ENCODE results near the gene TSPAN18. TPM values are rescaled to one million over a fixed set of nuclear protein-coding genes. Genes with fewer than 3 reads are reported as not detected.

The TSPAN18 gene
- total RNA-seq, 1 experiment from 2014 or later = 1.8 TPM

- Histone ChIP-seq H3K36me3 (ENCODE audit: insufficient read depth, low read length) (no peaks in the 10 kb centered on the region), H3K9me3 (ENCODE audit: low read length) (no peaks in the 10 kb centered on the region), H3K9ac (ENCODE audit: low read length) (no peak overlapping the region), H3K27me3 (ENCODE audit: low read length) (no peaks in the 10 kb centered on the region), H3K4me2 (ENCODE audit: low read depth, low read length, poor library complexity, severe bottlenecking) (no peak overlapping the region), H3K4me1 (ENCODE audit: low read length) (peaks cover 16% of the 10 kb centered on the region), H2AFZ (ENCODE audit: low read length) (no peak overlapping the region), H3K79me2 (ENCODE audit: low read length) (no peaks in the 10 kb centered on the region), H4K20me1 (ENCODE audit: insufficient read depth, low read depth, low read length) (no peaks in the 10 kb centered on the region), H3K27ac (ENCODE audit: low read length) (no peak overlapping the region), H3K4me3 (ENCODE audit: low read length) (no peak overlapping the region), H3K9me2 (replicated peaks; ENCODE audit: insufficient read depth, low read length) (no peaks in the 10 kb centered on the region)
- no peak for DNase-seq
These were observed 221.4 kb downstream of the TSPAN18 start for GRCh38 chr11:44948155-44948554.

- no peak overlapping the region for H3K4me3 ChIP-seq (ENCODE audit: low read length)
- H3K9ac ChIP-seq (ENCODE audit: low read length) = no peak overlapping the region
- no peak overlapping the region for H3K4me2 ChIP-seq (ENCODE audit: low read depth, low read length, poor library complexity, severe bottlenecking)
- H2AFZ ChIP-seq (ENCODE audit: low read length) = no peak overlapping the region
- H3K27ac ChIP-seq (ENCODE audit: low read length) = no peak overlapping the region
- H3K9me3 ChIP-seq (ENCODE audit: low read length) = no peaks in the 10 kb centered on the region
- no peaks in the 10 kb centered on the region for H3K36me3 ChIP-seq (ENCODE audit: insufficient read depth, low read length)
- DNase-seq = no peak
- peaks cover 6% of the 10 kb centered on the region for H3K4me1 ChIP-seq (ENCODE audit: low read length)
- no peaks in the 10 kb centered on the region for H3K27me3 ChIP-seq (ENCODE audit: low read length)
- H3K9me2 ChIP-seq (replicated peaks; ENCODE audit: insufficient read depth, low read length) = no peaks in the 10 kb centered on the region
- no peaks in the 10 kb centered on the region for H4K20me1 ChIP-seq (ENCODE audit: insufficient read depth, low read depth, low read length)
- H3K79me2 ChIP-seq (ENCODE audit: low read length) = no peaks in the 10 kb centered on the region
These were observed 222.6 kb downstream of the TSPAN18 start for GRCh38 chr11:44949160-44950030.

- H2AFZ ChIP-seq (ENCODE audit: low read length) = no peak overlapping the region
- H3K79me2 ChIP-seq (ENCODE audit: low read length) = no peaks in the 10 kb centered on the region
- H3K9me3 ChIP-seq (ENCODE audit: low read length) = no peaks in the 10 kb centered on the region
- peaks cover 6% of the 10 kb centered on the region for H3K4me1 ChIP-seq (ENCODE audit: low read length)
- no peaks in the 10 kb centered on the region for H4K20me1 ChIP-seq (ENCODE audit: insufficient read depth, low read depth, low read length)
- H3K36me3 ChIP-seq (ENCODE audit: insufficient read depth, low read length) = no peaks in the 10 kb centered on the region
- no peaks in the 10 kb centered on the region for H3K27me3 ChIP-seq (ENCODE audit: low read length)
- H3K27ac ChIP-seq (ENCODE audit: low read length) = no peak overlapping the region
- H3K9me2 ChIP-seq (replicated peaks; ENCODE audit: insufficient read depth, low read length) = no peaks in the 10 kb centered on the region
- no peak overlapping the region for H3K4me2 ChIP-seq (ENCODE audit: low read depth, low read length, poor library complexity, severe bottlenecking)
- no peak overlapping the region for H3K4me3 ChIP-seq (ENCODE audit: low read length)
- DNase-seq = no peak
- no peak overlapping the region for H3K9ac ChIP-seq (ENCODE audit: low read length)
These were observed 223.4 kb downstream of the TSPAN18 start for GRCh38 chr11:44950031-44950624.

DNA sequence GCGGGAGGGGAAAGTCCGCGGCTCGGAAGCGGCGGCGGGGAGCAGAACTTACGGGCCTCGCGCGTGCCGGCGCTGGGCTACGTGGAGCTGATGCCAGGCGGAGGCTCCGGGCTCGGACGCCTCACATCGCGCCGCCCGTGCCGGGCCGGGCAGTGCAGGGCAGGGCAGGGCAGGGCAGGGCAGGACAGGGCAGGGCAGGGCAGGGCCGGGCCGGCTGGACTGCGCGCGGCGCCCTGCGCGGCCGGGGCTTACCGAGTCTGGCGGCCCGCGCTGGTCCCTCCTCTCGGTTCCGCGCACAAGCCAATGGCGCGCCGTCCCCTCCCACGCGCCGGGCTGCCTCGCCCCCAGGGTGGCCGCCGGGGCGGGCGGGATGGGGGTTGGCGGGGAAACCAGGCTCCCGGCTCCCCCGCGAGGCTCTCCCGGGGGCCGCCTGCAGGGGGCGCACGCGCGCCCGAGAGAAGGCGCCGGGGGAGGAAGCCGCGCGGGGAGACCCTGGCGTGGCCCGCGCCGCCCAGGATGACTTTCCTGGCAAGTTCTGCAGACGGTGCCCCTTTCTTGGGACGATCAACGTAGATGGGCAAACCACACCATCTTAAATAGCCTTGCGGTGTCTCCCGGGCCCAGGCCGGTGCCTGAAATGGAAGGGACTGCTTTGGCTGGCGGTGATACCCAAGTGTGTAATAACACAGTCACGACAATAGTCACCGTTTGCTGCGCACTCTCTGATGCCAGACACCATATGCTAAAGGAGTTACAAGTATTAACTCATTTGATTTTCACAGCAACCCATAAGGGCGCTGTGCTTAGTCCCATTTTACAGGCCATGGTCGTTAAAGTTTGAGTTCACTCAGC lies 224.1 kb downstream of the TSPAN18 start, which contains the start of gene TP53I11:
Gene TP53I11 (minus strand): TSS at position 259 of the 852 bp plus-strand sequence. CDS start 12,548 bp downstream, outside the sequence.
- Histone ChIP-seq H4K20me1 (ENCODE audit: insufficient read depth, low read depth, low read length) (no peaks in the 10 kb centered on the region), H2AFZ (ENCODE audit: low read length) (no peak within 1 kb of the TSS), H3K27ac (ENCODE audit: low read length) (no peak within 1 kb of the TSS)

GRCh38 chr11:44952082-44952481 lies 225.3 kb downstream of the TSPAN18 start:
- Histone ChIP-seq H3K79me2 (ENCODE audit: low read length) (no peaks in the 10 kb centered on the region), H4K20me1 (ENCODE audit: insufficient read depth, low read depth, low read length) (no peaks in the 10 kb centered on the region), H2AFZ (ENCODE audit: low read length) (no peak overlapping the region), H3K4me1 (ENCODE audit: low read length) (no peaks in the 10 kb centered on the region), H3K27me3 (ENCODE audit: low read length) (no peaks in the 10 kb centered on the region), H3K9me2 (replicated peaks; ENCODE audit: insufficient read depth, low read length) (no peaks in the 10 kb centered on the region), H3K9ac (ENCODE audit: low read length) (no peak overlapping the region), H3K27ac (ENCODE audit: low read length) (no peak overlapping the region), H3K4me3 (ENCODE audit: low read length) (no peak overlapping the region), H3K36me3 (ENCODE audit: insufficient read depth, low read length) (no peaks in the 10 kb centered on the region), H3K9me3 (ENCODE audit: low read length) (no peaks in the 10 kb centered on the region), H3K4me2 (ENCODE audit: low read depth, low read length, poor library complexity, severe bottlenecking) (no peak overlapping the region)
- no peak for DNase-seq

More for the DNA sequence above, 224.1 kb downstream of the TSPAN18 start, which contains the start of gene TP53I11:
- no peaks in the 10 kb centered on the region for H3K36me3 ChIP-seq (ENCODE audit: insufficient read depth, low read length)
- no peaks in the 10 kb centered on the region for H3K79me2 ChIP-seq (ENCODE audit: low read length)
- no peak within 1 kb of the TSS for H3K4me3 ChIP-seq (ENCODE audit: low read length)
- no peak within 1 kb of the TSS for H3K9ac ChIP-seq (ENCODE audit: low read length)
- no peaks in the 10 kb centered on the region for H3K27me3 ChIP-seq (ENCODE audit: low read length)
- H3K9me2 ChIP-seq (replicated peaks; ENCODE audit: insufficient read depth, low read length) = no peaks in the 10 kb centered on the region
- no peak for DNase-seq
- H3K9me3 ChIP-seq (ENCODE audit: low read length) = no peaks in the 10 kb centered on the region
- H3K4me2 ChIP-seq (ENCODE audit: low read depth, low read length, poor library complexity, severe bottlenecking) = no peak within 1 kb of the TSS
- peaks cover 6% of the 10 kb centered on the region for H3K4me1 ChIP-seq (ENCODE audit: low read length)

DNA sequence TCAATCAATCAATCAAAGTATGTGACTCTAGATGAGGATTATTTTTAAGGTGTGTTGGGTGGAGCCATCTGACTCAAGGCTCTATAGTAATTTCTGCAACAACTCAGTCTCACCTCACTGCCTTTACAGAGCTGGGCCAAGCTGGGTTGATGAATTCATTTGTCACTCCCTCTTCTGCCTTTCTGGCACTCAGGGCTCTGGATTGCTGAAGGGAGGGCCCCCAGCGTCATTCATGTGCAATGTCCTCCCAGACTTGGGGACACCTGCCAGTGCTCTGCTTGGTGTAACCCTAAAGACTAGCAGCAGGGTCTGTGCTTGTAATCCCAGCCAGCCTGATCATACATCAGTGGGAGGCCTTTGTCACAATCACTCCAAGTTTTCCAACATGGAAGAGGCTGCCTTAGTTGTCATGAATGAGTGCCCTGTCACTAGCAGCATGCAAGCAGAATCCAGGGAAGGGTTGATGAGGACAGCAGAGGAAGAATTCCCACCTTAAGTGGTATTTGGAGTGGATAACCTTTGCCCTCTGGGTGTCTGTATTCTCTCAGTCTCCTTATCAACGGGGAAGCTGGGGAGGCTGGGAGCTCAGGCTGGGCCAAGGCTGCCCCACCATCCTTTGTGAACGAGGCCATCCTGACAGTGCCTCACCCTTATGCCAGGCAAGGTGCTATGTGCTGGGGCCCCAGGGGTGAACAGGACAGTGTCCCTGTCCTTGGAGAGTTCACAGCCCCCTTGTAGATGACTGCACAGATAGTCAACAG lies 225.9 kb downstream of the TSPAN18 start:
- no peak overlapping the region for H3K27ac ChIP-seq (ENCODE audit: low read length)
- DNase-seq = no peak
- H3K4me3 ChIP-seq (ENCODE audit: low read length) = no peak overlapping the region
- H3K36me3 ChIP-seq (ENCODE audit: insufficient read depth, low read length) = no peaks in the 10 kb centered on the region
- H3K27me3 ChIP-seq (ENCODE audit: low read length) = no peaks in the 10 kb centered on the region
- no peaks in the 10 kb centered on the region for H3K9me3 ChIP-seq (ENCODE audit: low read length)
- H3K9me2 ChIP-seq (replicated peaks; ENCODE audit: insufficient read depth, low read length) = no peaks in the 10 kb centered on the region
- H3K9ac ChIP-seq (ENCODE audit: low read length) = no peak overlapping the region
- H3K4me1 ChIP-seq (ENCODE audit: low read length) = no peaks in the 10 kb centered on the region
- H2AFZ ChIP-seq (ENCODE audit: low read length) = no peak overlapping the region
- no peaks in the 10 kb centered on the region for H4K20me1 ChIP-seq (ENCODE audit: insufficient read depth, low read depth, low read length)
- H3K79me2 ChIP-seq (ENCODE audit: low read length) = no peaks in the 10 kb centered on the region
- H3K4me2 ChIP-seq (ENCODE audit: low read depth, low read length, poor library complexity, severe bottlenecking) = no peak overlapping the region

GRCh38 chr11:44954051-44954906 lies 227.5 kb downstream of the TSPAN18 start:
- no peak overlapping the region for H3K27ac ChIP-seq (ENCODE audit: low read length)
- H3K9me3 ChIP-seq (ENCODE audit: low read length) = no peaks in the 10 kb centered on the region
- no peak overlapping the region for H3K4me2 ChIP-seq (ENCODE audit: low read depth, low read length, poor library complexity, severe bottlenecking)
- no peaks in the 10 kb centered on the region for H3K36me3 ChIP-seq (ENCODE audit: insufficient read depth, low read length)
- H4K20me1 ChIP-seq (ENCODE audit: insufficient read depth, low read depth, low read length) = no peaks in the 10 kb centered on the region
- no peaks in the 10 kb centered on the region for H3K4me1 ChIP-seq (ENCODE audit: low read length)
- no peak for DNase-seq
- H3K9me2 ChIP-seq (replicated peaks; ENCODE audit: insufficient read depth, low read length) = no peaks in the 10 kb centered on the region
- no peak overlapping the region for H3K4me3 ChIP-seq (ENCODE audit: low read length)
- no peak overlapping the region for H3K9ac ChIP-seq (ENCODE audit: low read length)
- H3K27me3 ChIP-seq (ENCODE audit: low read length) = no peaks in the 10 kb centered on the region
- H3K79me2 ChIP-seq (ENCODE audit: low read length) = no peaks in the 10 kb centered on the region
- no peak overlapping the region for H2AFZ ChIP-seq (ENCODE audit: low read length)

Data from Karpas-422 (cell line).